CD4-positive, alpha-beta T cell treated with Interleukin-17A for 1 hour (primary cell): ENCODE measurements around the gene AUP1.
"Not testable (repeated sequence)": the region's sequence is repeated elsewhere in the genome, so short reads cannot be mapped to it uniquely, and the experiment has no call there.

Experiments
- DNase-seq: peaks from one replicate; pipeline ENCODE4 v3.0.0-alpha.2; 2020

Gene AUP1, protein sequence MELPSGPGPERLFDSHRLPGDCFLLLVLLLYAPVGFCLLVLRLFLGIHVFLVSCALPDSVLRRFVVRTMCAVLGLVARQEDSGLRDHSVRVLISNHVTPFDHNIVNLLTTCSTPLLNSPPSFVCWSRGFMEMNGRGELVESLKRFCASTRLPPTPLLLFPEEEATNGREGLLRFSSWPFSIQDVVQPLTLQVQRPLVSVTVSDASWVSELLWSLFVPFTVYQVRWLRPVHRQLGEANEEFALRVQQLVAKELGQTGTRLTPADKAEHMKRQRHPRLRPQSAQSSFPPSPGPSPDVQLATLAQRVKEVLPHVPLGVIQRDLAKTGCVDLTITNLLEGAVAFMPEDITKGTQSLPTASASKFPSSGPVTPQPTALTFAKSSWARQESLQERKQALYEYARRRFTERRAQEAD

DNA sequence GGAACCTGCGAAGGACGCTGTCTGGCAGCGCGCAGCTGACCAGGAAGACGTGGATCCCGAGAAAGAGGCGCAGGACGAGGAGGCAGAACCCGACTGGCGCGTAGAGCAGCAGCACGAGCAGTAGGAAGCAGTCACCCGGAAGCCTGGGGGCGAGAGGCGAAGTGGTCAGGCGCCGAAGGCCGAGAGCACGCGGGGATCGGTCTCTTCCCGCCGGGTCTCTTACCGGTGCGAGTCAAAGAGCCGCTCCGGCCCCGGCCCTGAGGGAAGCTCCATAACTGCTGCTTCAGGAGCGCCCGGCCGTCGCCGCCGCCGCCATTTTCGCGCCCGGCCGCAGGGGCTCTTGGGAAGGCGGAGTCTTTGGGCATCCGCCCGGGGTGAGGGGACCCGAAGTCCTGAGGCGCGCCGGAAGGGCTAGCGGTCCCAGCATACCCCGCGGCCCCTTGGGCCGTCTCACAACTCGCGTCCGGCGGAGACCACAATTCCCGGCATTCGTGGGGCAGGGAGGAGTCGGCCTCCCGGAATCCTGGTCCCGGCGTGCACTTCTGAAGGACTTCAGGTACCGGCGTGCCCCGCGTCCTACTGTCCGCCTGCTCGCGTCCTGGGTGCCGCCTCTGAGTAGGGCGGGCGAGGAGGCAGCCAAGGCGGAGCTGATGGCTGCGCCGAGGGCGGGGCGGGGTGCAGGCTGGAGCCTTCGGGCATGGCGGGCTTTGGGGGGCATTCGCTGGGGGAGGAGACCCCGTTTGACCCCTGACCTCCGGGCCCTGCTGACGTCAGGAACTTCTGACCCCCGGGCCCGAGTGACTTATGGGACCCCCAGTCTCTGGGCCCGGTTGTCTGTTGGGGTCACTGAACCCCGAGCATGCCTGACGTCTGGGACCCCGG lies at the start of gene AUP1, which contains the start of gene HTRA2:
Gene AUP1 (minus strand): TSS at position 350 of the 882 bp plus-strand sequence. CDS start 77 bp downstream, at position 273.
Gene HTRA2 (plus strand): TSS at position 577 of the 882 bp plus-strand sequence. CDS start 74 bp downstream, at position 651.
- peak; percentile 91 for DNase-seq

DNA sequence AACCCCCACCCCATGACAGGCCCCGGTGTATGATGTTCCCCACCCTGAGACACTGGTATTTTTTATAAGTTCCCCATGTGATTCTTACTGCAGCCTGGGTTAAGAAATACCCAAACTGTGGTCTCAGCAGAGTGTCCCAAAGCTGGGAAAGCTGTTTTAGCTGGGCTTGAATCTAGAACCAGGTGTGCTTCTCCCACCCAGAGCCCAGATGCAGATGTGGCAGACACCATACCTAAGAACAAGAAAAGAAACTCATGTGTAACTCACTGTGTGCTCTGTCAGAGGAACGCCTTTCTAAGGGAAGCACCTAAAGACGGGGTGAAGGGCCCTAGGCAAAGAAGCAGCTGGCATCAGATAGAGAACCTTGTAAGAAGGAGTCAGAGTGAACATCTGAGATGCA lies 48.9 kb upstream of the AUP1 start:
- no peak for DNase-seq

DNA sequence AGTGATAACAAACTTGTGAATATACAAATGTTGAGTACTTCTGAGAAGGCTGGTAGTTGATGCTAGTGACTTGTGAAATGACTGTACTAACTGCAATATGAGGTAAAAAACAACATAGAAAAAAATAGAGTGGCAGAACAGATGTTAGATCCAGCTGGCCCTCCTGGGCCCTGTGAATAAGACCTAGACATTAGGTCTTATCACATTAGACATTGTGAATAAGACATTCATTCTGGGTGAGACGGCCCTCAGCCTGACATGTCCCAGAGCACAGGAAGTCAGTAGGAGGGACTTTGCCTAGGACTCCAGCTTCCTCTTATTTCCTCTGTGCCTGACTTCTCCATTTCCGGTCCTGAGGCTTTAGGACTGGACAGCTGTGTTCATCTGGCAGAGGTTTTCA lies 47.9 kb upstream of the AUP1 start:
- DNase-seq, result no peak

DNA sequence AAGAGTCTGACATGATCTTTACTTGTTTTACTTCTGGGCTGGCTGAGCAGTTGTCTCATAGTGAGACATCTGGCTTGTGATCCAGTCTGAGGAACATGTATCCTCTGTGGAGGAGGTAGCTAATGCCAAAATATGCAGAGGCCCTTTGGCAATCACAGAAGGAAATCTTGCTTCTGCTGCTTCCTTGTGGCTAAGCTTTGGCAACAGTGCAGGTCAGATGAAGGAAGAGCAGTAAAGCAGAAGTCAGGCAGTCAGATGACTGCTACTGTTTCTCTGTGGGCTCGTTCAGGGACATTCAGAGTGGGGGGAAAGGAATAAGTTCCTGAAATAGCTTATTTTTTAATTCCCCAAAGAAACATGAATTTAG lies 47.3 kb upstream of the AUP1 start:
- no peak for DNase-seq

DNA sequence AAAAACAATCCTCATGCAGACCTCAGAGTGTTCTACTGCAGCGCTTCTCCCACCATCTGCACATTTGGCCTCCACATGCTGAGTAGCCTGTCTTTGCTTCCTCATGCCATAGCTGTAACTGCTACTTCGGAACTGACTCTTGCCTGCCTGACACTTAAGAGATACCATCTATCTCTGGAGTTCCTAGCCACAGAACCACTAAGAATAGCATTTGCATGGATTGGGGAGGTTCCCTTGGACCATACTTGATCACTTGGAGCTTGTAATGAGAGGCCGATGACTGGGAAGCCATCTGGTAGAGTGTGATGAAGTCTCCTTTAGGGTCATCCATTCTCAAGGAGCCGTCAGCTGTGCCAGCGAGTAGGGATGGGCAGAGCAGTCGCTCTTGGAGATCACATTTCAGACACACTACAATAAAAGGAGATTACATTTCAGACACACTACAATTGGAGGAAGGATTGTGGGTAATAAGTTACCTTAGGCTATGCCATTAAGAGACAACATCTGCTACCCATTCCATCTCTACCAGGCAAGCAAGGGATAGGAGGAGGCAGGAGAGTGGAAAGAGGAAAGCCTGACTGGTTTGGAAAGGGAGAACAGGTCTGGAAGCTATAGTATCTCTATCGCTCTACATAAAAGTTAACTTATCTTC lies 46.8 kb upstream of the AUP1 start:
- DNase-seq, result no peak

DNA sequence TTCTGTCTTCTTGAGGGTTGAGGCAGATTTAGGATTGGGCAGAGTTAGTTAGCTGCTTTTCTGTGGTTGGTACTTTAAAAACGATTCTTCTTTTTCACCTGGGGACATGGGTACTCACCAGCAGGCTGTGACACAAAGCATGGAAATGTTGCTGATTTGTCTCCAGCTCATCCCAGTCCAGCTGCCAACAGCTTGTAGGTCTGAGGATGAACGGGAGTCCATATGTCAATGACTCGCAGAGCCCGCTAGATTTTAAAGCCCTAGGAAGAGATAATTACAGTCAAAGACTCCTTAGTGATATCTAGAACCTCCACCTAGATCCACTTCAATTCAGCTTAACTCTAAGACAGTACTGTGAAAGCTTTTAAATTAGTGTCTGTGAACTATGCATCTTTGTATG lies 45.8 kb upstream of the AUP1 start:
- no peak for DNase-seq

DNA sequence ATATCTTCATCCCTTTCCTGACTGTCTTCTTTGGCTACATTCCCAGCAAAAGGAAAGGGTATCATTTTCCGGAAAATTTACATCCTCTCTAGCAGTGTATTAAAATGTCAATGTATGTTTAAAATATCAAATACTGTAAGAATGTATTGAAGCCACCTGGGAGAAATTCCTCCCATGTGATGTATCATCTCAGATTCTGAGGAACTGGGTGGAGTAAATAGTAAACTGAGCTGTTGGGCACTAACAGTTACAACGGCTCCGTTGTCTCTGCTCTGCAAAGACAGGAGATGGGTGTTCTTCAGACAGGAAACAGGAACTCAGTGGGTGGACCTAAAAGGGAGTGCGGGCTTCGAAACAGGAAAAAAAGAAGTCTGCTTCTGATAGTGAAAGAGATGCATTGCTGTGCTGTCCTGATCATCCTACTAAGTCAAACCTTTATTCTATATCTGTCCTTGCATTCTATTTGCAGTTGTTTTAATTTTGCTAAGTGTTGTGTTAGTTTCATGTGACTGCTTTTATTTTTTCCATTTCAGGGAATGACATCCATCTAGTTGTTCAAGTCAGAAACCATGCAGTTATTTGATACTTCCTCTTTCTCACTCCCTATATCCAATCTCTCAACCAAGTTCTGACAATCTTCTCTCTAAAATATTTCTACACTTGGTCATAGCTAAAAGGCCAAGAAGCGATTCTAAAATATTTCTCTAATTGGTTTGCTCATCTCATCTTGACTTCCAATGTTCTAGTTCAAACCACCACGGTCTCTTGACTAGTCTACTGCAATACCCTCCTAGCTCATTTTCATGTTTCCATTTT lies 44.4 kb upstream of the AUP1 start:
- DNase-seq, result peak; percentile 52

DNA sequence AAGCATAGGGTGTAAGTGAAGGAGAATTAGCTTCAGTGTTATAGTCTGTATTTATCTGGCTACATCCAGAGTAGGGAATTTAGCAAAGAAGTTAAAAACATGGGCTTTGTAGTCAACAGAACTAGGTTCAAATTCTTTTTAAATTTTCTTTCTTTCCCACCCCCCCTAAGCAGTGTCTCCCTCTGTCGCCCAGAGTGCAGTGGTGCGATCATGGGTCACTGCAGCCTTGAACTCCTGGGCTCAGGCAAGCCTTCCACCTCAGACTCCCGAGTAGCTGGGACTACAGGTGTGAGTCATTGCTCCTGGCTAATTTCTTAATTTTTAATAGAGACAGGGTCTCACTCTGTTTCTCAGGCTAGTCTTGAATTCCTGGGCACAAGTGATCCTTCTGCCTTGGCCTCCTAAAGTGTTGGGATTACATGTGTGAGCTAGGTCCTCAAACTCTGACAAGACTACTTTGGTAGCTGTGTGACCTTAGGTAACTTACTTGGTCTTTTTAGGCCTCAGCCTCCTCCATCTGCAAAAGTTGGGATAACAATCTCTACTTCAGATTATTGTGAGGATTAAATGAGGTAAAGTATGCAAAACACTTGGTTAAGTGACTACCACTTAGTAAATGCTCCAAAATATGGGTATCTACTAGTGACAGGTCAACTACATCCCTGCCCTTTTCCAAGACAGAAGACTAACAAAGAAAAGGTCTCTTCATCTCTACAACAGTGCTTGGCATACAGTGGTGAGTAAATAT lies 42.8 kb upstream of the AUP1 start:
- no peak for DNase-seq

DNA sequence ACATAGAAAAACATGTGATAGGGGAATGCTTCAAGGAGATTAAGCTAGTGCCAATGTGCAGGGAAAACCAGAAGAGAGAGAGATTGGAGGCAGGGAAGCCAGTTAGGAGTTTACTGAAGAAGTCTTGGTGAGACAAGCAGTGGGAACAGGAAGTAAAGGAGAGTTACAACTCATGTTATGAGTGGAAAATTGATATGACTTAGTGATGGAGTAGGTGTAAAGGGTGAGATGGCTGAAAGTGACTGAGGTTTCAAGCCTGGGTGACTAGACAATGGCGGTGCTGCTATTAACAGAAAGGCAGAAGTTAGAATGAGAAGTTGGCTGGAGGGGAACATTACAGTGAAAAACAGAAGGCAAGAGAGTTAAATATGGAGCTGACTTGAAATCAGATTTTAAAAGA lies 41.6 kb upstream of the AUP1 start:
- no peak for DNase-seq

DNA sequence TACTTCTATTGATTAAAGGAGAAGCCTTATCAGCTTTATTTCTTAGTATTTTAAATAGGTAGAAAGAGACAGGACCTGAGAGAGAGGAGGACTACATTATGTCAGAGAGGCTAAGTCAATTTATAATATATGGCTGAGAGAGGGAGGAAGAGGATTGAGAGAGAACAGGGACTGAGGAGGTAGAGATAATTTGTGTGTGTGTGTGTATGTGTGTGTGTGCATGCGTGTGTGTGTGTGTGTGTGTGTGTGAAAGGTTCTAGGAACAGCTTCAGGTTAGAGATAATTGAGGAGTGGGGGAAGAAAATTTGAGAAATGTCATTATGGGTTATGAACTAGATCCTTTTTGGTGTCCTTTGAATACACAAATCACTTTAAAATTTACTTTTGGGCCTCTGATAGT lies 40.2 kb upstream of the AUP1 start:
- DNase-seq, result no peak

DNA sequence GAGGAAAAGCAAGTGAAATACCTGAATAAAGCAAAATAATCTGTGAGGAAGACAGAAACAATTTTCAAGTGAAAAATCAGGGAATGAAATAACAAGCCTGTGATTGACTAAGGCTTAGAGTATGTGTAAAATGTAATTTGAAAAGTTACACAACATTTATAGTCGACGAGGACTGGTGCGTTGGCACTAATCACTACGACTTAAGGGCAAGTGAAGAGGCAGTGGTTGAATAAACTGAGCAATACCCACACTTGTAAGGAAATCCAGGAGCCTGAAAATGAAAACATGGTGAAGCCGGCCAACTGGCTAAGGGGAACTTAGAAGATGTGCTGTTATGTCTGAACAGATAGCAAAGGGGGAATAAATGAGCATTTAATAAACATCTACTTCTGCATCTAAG lies 38.4 kb upstream of the AUP1 start:
- DNase-seq, result no peak

DNA sequence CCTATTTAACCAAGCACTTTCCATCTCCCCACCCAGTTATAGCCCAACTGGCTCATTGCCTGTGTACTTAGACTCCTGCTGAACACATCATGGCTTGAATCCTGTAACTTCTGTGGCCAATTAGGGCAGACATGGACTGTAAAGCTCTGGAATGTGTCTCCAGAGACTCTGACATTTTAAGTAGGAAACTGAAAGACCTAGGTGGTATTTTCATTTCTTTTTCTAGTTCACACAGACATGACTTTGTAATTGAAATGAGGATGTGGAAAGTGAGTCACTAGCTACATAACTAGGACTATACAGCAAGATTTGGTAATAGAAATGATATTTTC lies 37.2 kb upstream of the AUP1 start:
- no peak for DNase-seq

DNA sequence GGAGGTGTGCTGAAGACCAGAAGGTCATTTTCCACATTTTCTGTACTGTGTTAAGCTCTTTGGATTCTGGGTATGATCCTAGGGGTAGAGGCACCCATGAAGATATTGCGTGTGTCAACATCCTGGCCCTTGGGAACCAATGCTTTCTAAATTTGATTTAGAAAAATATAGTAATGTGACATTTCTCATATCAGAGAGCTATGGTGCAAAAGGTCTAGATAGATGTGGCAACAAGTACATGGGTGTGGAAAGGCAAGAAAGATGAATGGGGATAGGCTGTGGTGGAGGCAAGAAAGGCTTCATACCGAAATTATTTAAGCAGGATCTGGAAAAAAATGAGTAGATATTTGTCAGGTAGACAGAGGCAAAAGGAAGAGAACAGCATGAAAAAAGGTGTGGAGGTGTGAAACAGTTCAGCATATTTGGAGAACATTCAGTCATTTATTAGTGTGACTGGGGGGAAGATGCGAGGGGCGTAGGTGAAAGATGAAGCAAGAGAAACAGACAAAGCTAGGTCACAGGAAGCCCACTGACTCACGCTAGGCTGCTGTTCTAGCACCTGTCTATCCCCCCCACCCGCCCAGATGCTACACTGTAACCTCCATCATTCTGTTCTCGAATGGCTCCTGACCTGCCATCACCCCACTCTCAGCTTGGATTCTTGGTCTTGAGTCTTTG lies 36.7 kb upstream of the AUP1 start:
- DNase-seq, result no peak

DNA sequence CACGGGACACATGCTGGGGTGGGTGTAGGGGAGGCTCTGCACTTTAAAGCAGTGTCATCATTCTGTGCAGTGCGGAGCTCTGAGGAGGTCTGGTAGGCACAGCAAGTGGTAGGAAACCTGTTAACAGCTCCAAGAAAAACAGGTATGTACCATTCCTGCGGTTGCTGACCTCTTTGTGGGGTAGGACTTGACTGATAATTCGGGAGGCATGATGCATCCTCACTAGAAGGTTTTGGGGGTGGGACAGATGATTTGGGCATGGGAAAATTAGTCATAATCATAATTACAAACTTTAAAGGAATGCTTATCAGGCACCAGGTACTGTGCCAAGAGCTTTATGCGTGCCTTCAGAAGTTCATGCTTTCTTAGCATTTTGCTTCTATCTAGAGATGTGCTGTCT lies 34.7 kb upstream of the AUP1 start:
- no peak for DNase-seq

DNA sequence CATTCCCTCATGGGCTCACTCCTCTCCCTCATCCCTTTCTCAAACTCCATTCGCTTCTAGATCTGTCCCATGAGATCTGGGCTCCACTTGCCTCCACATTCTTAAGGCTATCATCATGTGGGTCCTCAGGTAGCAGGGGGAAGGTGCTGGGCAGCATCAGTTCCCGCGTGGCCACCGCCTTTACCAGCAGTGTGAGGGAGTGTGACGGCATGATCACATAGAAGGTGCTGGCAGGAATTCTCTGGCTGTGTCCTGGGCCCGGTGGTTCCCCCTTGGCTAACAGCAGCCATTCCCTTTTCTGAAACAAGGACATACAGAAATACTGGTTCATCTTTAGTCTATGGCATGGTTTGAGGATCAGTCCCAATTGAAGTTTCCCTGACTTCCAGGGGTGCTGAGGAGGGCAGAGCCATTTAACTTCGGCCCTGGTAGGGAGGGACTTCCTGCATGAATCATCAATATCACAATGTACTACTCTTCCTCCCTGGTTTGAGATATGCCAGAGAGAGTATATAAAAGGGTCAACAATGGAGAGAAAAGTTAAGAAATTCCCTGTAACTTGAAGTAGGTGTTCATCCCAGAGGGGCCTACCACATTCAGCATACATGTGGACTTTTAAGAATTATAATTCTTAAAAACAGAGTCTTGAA lies 32.7 kb upstream of the AUP1 start:
- no peak for DNase-seq

DNA sequence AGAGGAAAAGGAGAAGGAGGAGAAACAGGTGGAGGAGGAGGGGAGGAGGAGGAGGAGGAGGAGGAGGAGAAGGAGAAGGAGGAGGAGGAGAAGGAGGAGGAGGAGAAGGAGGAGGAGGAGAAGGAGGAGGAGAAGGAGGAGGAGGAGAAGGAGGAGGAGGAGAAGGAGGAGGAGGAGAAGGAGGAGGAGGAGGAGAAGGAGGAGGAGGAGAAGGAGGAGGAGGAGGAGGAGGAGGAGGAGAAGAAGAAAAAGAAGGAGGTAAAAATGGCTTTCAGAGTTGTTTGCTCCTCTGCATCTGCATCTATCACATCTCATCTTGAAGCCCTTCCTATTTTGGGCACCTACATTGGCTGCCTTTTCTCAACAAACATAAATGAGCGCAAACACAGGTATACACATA lies 31.5 kb upstream of the AUP1 start:
- not testable (repeated sequence) for DNase-seq

DNA sequence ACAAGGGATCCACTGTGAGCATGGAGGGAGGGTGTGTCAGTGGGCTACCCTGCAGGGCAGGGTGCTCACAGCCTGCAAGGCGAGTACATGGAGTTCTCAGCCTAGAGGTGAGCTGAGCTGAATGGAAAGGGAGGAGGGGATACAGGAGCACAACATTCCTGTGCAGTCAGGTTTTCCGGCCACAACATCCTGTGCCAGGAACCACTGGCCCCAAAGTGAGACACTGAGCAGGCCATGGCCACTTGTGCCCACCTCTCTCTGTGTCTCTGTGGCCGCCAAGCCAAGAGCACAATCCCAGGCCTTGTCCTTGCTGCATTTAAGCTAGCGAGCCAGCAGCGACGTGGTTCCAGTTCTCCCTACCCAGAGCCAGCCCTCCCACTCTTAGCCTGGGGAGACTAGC lies 31.1 kb upstream of the AUP1 start:
- no peak for DNase-seq

DNA sequence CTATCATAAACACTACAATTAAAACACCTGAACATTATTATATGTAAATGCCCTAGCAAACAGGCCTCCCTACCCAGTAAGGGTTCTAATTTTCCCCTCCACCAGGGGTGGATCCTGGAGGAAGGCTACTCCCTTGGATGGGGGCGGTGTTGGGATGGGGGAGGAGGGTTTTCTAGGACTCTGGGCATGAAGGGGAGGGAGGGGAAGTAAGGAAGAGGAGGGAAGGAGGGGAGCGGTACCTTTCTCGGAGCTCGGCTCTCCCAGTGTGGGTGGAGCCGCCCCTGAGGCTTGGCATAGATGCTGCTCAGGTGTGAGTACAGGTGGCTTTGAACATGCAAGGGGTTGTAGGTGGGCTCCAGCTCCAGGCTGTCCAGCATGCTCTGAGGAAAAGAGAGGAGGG lies 30.4 kb upstream of the AUP1 start:
- DNase-seq, result no peak

DNA sequence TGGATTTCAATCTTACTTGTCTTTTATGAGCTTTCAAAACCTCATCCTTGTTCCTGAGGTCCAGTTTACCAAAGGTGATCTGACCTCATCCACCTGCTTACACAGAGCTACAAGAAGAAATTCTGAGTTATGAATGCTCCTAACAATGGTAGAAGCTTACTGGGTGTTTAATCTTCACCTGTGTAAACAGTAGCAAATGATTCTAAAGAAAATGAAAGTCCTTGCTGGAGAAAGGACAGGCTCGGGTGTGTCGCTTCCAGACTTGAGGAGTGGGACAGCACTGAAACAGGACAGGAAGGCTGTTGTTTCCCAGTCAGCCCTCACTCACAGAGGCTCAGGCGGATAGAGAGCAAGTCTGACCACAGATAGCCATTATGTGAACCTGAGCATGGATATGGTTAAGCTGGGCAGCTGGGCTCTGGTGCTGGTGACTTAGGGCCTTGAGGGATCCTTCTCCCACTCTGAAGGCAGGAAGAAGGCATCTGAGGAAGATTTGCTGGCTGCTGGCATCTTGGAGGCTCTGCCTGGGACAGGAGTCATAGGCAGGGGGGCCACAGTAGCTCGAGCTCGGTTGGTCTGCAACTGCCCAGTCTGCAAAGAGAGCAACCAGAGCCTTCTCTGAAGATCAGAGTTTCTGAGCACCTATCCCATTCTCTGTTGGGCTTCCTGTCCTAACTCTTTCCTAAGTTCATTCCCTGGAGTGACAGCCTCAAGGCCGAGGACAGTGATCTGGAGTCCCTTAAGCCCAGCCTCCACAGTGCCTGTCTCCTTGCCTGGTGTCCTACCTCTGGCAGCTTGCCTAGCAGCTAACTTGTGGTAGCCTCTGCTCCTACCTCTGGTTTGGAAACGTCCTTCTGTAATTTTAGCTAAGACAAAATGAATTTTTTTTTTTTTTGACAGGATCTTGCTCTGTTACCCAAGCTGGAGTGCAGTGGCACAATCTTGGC lies 29.1 kb upstream of the AUP1 start:
- DNase-seq, result no peak
